DMS114 treated with DMSO at 0.1 percent for 48 hours (cell line): ENCODE data around the gene MAPK7.

Source experiments
- DNase-seq: peaks from one replicate; lab custom pipeline; 2025; ENCODE audit not compliant: unreplicated experiment; lab: John Stamatoyannopoulos, UW

Gene MAPK7

GRCh38 chr17:19392303-19392702 lies 14.0 kb downstream of the MAPK7 start:
- no peak for DNase-seq

- DNase-seq: no peak
These were observed 19.3 kb downstream of the MAPK7 start for GRCh38 chr17:19397556-19398041.

- DNase-seq: no peak
These were observed 20.2 kb downstream of the MAPK7 start for GRCh38 chr17:19398301-19399181.

- DNase-seq: no peak
These were observed 21.6 kb downstream of the MAPK7 start for GRCh38 chr17:19399750-19400450.

- DNase-seq: no peak
These were observed 23.2 kb downstream of the MAPK7 start for GRCh38 chr17:19401321-19402010.

- DNase-seq: no peak
These were observed 23.9 kb downstream of the MAPK7 start for GRCh38 chr17:19402171-19402570.

GRCh38 chr17:19403021-19403420 lies 24.7 kb downstream of the MAPK7 start:
- DNase-seq: no peak

- no peak for DNase-seq
These were observed 26.0 kb downstream of the MAPK7 start for GRCh38 chr17:19404264-19404663.

GRCh38 chr17:19405114-19405513 lies 26.8 kb downstream of the MAPK7 start:
- no peak for DNase-seq

- DNase-seq: no peak
These were observed 29.5 kb downstream of the MAPK7 start for GRCh38 chr17:19407601-19408345.

- no peak for DNase-seq
These were observed 30.0 kb downstream of the MAPK7 start for GRCh38 chr17:19408346-19408710.

GRCh38 chr17:19409066-19409465 lies 30.8 kb downstream of the MAPK7 start:
- no peak for DNase-seq

GRCh38 chr17:19409509-19409908 lies 31.2 kb downstream of the MAPK7 start:
- DNase-seq: no peak

- DNase-seq: no peak
These were observed 31.8 kb downstream of the MAPK7 start for GRCh38 chr17:19410091-19410490.

- no peak for DNase-seq
These were observed 32.8 kb downstream of the MAPK7 start, which contains the start of gene RNF112 for GRCh38 chr17:19410875-19411620. RNF112 (plus strand) TSS chr17:19411232; CDS start chr17:19411409, 177 bp downstream.

- DNase-seq: no peak
These were observed 33.3 kb downstream of the MAPK7 start for GRCh38 chr17:19411631-19412030.

- no peak for DNase-seq
These were observed 34.2 kb downstream of the MAPK7 start for GRCh38 chr17:19412510-19412909.

- no peak for DNase-seq
These were observed 34.7 kb downstream of the MAPK7 start for GRCh38 chr17:19412984-19413383.

- DNase-seq: no peak
These were observed 35.5 kb downstream of the MAPK7 start for GRCh38 chr17:19413761-19414160.
